HepG2 (cell line): ENCODE measurements around the gene CCDC83. TPM values are rescaled to one million over a fixed set of nuclear protein-coding genes. Genes with fewer than 3 reads are reported as not detected.

Source experiments
- ATAC-seq: fragments of 200-7000 bp; cut with Tn5 transposase; 3 replicates; pipeline ENCODE4 v1.9.1; 2020; ENCODE audit warnings: mild to moderate bottlenecking, moderate library complexity
- BruUV-seq: library from RNA; stranded (reverse); fragments of 400-500 nt; replicated peaks from 2 replicates; lab custom pipeline; 2021; lab: Mats Ljungman, UMichigan
- CTCF ChIA-PET: fragments of 300-600 bp; formaldehyde crosslinking; extraction: SDS; loops from one replicate; lab custom pipeline; 2021; ENCODE audit warnings: low total read pairs, inconsistent platforms, low intra/inter-chr PET ratio; lab: Yijun Ruan, JAX
- POLR2A ChIA-PET: fragments of 350-600 bp; sonication (Branson Sonifier 250); formaldehyde crosslinking; loops from one replicate; lab custom pipeline; 2020; ENCODE audit warnings: antibody characterized with exemption, inconsistent platforms; lab: Yijun Ruan, JAX
- DNase-seq: peaks from one replicate; pipeline ENCODE4 v3.0.0-alpha.2; 2015; ENCODE audit warnings: low spot score
- FAIRE-seq: peaks from 3 replicates; lab custom pipeline; 2011; peaks lifted over from hg19 to GRCh38; lab: Jason Lieb, UNC
- H2AFZ ChIP-seq: one replicate; pipeline ENCODE4 v1.6.1; 2011; ENCODE audit warnings: low read length, inconsistent platforms
- H3K27ac ChIP-seq: fragments of 300-600 bp; 3 replicates; pipeline ENCODE4 v1.8.0; 2011; ENCODE audit warnings: mixed run types, mild to moderate bottlenecking, mixed read lengths, low read length, inconsistent platforms; ENCODE audit not compliant: insufficient read depth; ENCODE audit errors: extremely low read length
- H3K27me3 ChIP-seq, 2 experiments: fragments of 200-600 bp in 1 of 2; 2 replicates in 1 of 2; 3 replicates in 1 of 2; pipeline versions ENCODE4 v1.6.0 to v1.8.0; 2011; ENCODE audit warnings: low read length in 2 of 2, mild to moderate bottlenecking in 2 of 2, moderate library complexity in 2 of 2, inconsistent platforms in 1 of 2; ENCODE audit not compliant: insufficient read depth in 2 of 2, control insufficient read depth in 1 of 2
- H3K36me3 ChIP-seq, 2 experiments: fragments of 200-600 bp in 1 of 2; replicated peaks in 1 of 2; 2 replicates in 1 of 2; 3 replicates in 1 of 2; pipeline versions ENCODE4 v1.5.1 to v1.8.0; 2011; ENCODE audit warnings: low read length in 2 of 2, inconsistent platforms in 1 of 2; ENCODE audit not compliant: insufficient read depth in 2 of 2, control insufficient read depth in 1 of 2
- H3K4me1 ChIP-seq: 2 replicates; pipeline ENCODE4 v1.5.1; 2012; ENCODE audit warnings: low read length, inconsistent platforms; ENCODE audit not compliant: insufficient read depth
- H3K4me2 ChIP-seq: 2 replicates; pipeline ENCODE4 v1.6.0; 2011; ENCODE audit warnings: low read depth, low read length, inconsistent platforms
- H3K4me3 ChIP-seq, 3 experiments: fragments of 200-600 bp in 1 of 3; sonication (generic), shearing (Covaris generic) in 1 of 3; replicated peaks in 1 of 3; 2 replicates each; pipeline ENCODE4 v1.5.1; 2011 to 2016; ENCODE audit warnings: low read length in 3 of 3, inconsistent platforms in 2 of 3, low read depth in 2 of 3, mild to moderate bottlenecking in 2 of 3, control low read depth in 1 of 3, mixed read lengths in 1 of 3; ENCODE audit not compliant: insufficient read depth in 1 of 3
- H3K79me2 ChIP-seq: one replicate; pipeline ENCODE4 v1.6.1; 2011; ENCODE audit warnings: low read length, inconsistent platforms; ENCODE audit not compliant: insufficient read depth
- H3K9ac ChIP-seq: 2 replicates; pipeline ENCODE4 v1.6.0; 2011; ENCODE audit warnings: mild to moderate bottlenecking, low read depth, low read length, inconsistent platforms; ENCODE audit not compliant: insufficient read depth
- H3K9me3 ChIP-seq: 2 replicates; pipeline ENCODE4 v1.5.1; 2012; ENCODE audit warnings: mild to moderate bottlenecking, low read length
- H4K20me1 ChIP-seq: 2 replicates; pipeline ENCODE4 v1.6.0; 2011; ENCODE audit warnings: inconsistent platforms, mild to moderate bottlenecking, low read length, moderate library complexity; ENCODE audit not compliant: insufficient read depth
- FIP1L1 ChIP-seq: fragments of 200-400 bp; formaldehyde crosslinking; IDR thresholded peaks from 2 replicates; pipeline ENCODE4 v1.6.1; 2018; ENCODE audit warnings: low read depth, mild to moderate bottlenecking, low read length, moderate library complexity, borderline replicate concordance; ENCODE audit not compliant: insufficient read depth
- FOXA1 ChIP-seq, 2 experiments: fragments of 450-650 bp in 1 of 2; sonication (generic) in 1 of 2; formaldehyde crosslinking in 1 of 2; IDR thresholded peaks; 2 replicates each; pipeline versions ENCODE4 v1.4.0 to v1.6.1; 2016 to 2020; ENCODE audit warnings: missing genetic modification reagents in 1 of 2
- HNRNPK ChIP-seq: fragments of 200-400 bp; formaldehyde crosslinking; IDR thresholded peaks from 2 replicates; pipeline ENCODE4 v1.6.1; 2018; ENCODE audit warnings: low read length, low read depth, moderate library complexity, mild to moderate bottlenecking; ENCODE audit not compliant: poor library complexity, severe bottlenecking
- NFRKB ChIP-seq: fragments of 450-650 bp; IDR thresholded peaks from 2 replicates; pipeline ENCODE4 v1.6.1; 2017
- NFYC ChIP-seq: IDR thresholded peaks from 2 replicates; pipeline ENCODE4 v1.6.1; 2016; ENCODE audit warnings: missing genetic modification reagents, missing compliant biosample characterization
- NR2F1 ChIP-seq, 2 experiments: fragments of 450-650 bp in 1 of 2; formaldehyde crosslinking in 1 of 2; IDR thresholded peaks; 2 replicates each; pipeline versions ENCODE4 v1.5.0 to v1.6.1; 2016 to 2020; ENCODE audit warnings: mild to moderate bottlenecking in 1 of 2, missing compliant biosample characterization in 1 of 2, missing genetic modification reagents in 1 of 2, moderate library complexity in 1 of 2
- RBM22 ChIP-seq: fragments of 200-400 bp; formaldehyde crosslinking; optimal IDR thresholded peaks from 2 replicates; pipeline ENCODE3; 2017; ENCODE audit warnings: mild to moderate bottlenecking, low read length, moderate library complexity
- THYN1 ChIP-seq: sonication (generic); formaldehyde crosslinking; IDR thresholded peaks from 2 replicates; pipeline ENCODE4 v1.8.1; 2023; ENCODE audit warnings: low read depth, mild to moderate bottlenecking, moderate library complexity, missing genetic modification reagents, borderline replicate concordance
- WGBS: methylation state at CpG from one replicate; pipeline ENCODE4 v1.1.6; 2017; ENCODE audit warnings: low lambda C conversion rate; 5-methylcytosine and 5-hydroxymethylcytosine counted together
- in situ Hi-C: cut with HindIII; loops from 2 replicates; pipeline ENCODE4 v1.10.0; 2017; ENCODE audit warnings: low pct_unique_long_range_greater_than_20kb; ENCODE audit not compliant: extremely low pct_ligation_motif_present
- intact Hi-C: fragments of 100-400 bp; cut with micrococcal nuclease; formaldehyde crosslinking; loops from one replicate; pipeline ENCODE4 v1.10.0; 2022; ENCODE audit not compliant: unreplicated experiment
- polyA plus RNA-seq, 8 experiments: library from polyadenylated mRNA; depleted of rRNA in 3 of 8; stranded (reverse) in 7 of 8; unstranded in 1 of 8; fragments of >200 nt; fragmentation: Illumina TruSeq in 4 of 8; extraction: Trizol in 4 of 8; gene quantifications; 2 replicates each; pipeline versions ENCODE4 v1.2.1 to v1.2.3, GENCODE V29; 2011 to 2016; ENCODE audit warnings: low read depth in 4 of 8, missing spikeins in 1 of 8, mixed read lengths in 1 of 8; ENCODE audit not compliant: insufficient read depth in 1 of 8
- total RNA-seq, 5 experiments: library from RNA; depleted of rRNA; stranded (reverse); fragments of >200 nt; fragmentation: Illumina TruSeq; extraction: Trizol; gene quantifications; 2 replicates each; pipeline ENCODE4 v1.2.3, GENCODE V29; 2016; ENCODE audit warnings: low read depth in 1 of 5
- TF ChIP-seq, protein P1 (sequence below): sonication (generic); formaldehyde crosslinking; IDR thresholded peaks from 2 replicates; pipeline ENCODE4 v1.5.0; 2020; ENCODE audit warnings: missing genetic modification reagents
- TF ChIP-seq, protein P2 (sequence below): sonication (generic); formaldehyde crosslinking; IDR thresholded peaks from 2 replicates; pipeline ENCODE4 v1.4.0; 2020; ENCODE audit warnings: mild to moderate bottlenecking, missing genetic modification reagents

The CCDC83 gene
- total and polyA plus RNA-seq, 2 of the 13 experiments (the other 11 are each of a cell fraction or from before 2014, with no cell fraction given): not detected

DNA sequence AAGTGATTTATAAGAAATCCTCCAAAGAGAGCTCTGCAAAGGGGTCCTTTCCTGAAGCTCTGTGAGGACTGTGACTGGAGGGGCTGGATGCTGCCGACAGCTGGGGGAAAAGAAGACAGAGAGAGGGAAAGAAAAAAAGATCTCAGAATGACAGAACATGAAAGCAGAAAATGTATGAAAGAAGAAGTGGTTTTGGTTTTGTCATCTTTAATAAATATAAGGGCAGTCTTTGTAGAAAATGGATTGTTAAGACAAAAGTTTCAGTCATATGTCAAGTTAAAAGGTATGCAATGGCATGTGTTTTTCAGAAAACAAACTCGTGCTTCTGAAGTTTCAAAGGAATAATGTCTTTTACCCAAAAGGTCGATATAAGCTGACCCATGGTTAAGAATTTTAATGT is 105.5 kb downstream of the CCDC83 start (continued):
- TF ChIP-seq FOXA1 (IDR thresholded peaks at IDR 0.05) (no peak), FOXA1 (CRISPR knock-in tag; IDR thresholded peaks at IDR 0.05) (no peak), FIP1L1 (no peak), NFYC (CRISPR knock-in tag) (no peak), NR2F1 (CRISPR knock-in tag; IDR thresholded peaks at IDR 0.05) (no peak), THYN1 (CRISPR knock-in tag) (no peak)
- TF ChIP-seq, protein P1, sequence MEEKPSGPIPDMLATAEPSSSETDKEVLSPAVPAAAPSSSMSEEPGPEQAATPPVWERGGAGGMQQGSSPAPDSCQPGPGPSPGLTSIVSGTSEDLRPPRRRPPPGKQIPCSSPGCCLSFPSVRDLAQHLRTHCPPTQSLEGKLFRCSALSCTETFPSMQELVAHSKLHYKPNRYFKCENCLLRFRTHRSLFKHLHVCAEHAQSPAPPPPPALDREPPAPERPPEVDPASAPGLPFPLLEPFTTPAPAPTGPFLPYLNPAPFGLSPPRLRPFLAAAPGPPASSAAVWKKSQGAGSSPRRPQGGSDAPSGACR (CRISPR knock-in tag): no peak

DNA sequence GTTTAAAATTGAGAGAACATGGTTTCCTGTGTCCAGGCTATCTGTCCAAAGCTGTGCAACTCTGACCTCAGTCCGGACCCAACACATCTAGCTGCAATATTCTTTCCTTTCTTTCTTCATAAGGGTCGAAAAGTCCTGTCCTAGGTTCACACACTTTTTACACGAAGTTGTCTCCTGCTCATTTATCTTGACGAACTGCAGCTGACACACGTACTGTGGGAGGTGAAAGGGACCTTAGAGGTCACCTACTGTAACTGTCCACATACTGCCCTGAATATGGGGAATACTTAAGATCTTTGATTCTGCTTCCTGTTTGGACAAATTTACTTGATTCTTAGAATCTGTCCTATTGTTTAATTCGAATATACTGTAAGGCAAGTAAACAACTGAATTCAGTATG is 105.9 kb downstream of the CCDC83 start:
- Histone ChIP-seq H3K9ac (no peak overlapping the region), H3K4me3 (no peak overlapping the region), H3K36me3 (peaks cover 12 to 60% of the 10 kb centered on the region in 2 experiments), H3K4me1 (no peaks in the 10 kb centered on the region), H3K27ac (no peak overlapping the region), H3K4me2 (no peak overlapping the region), H4K20me1 (no peaks in the 10 kb centered on the region), H3K27me3 (no peaks in the 10 kb centered on the region), H2AFZ (no peak overlapping the region), H3K9me3 (no peaks in the 10 kb centered on the region)
- FAIRE-seq (no peak), ATAC-seq (no peak)
- intact Hi-C loops: no loop called here
- no TSS peak for BruUV-seq
- POLR2A ChIA-PET: no interaction called here
- in situ Hi-C loops: no loop called here
- 87% methylated on average over 6 of the region's 6 CpGs for WGBS
- CTCF ChIA-PET: no interaction called here
- TF ChIP-seq RBM22: peak; percentile 70
- TF ChIP-seq NFRKB: no peak
- peak; percentile 63 for TF ChIP-seq HNRNPK
- TF ChIP-seq, protein P2, sequence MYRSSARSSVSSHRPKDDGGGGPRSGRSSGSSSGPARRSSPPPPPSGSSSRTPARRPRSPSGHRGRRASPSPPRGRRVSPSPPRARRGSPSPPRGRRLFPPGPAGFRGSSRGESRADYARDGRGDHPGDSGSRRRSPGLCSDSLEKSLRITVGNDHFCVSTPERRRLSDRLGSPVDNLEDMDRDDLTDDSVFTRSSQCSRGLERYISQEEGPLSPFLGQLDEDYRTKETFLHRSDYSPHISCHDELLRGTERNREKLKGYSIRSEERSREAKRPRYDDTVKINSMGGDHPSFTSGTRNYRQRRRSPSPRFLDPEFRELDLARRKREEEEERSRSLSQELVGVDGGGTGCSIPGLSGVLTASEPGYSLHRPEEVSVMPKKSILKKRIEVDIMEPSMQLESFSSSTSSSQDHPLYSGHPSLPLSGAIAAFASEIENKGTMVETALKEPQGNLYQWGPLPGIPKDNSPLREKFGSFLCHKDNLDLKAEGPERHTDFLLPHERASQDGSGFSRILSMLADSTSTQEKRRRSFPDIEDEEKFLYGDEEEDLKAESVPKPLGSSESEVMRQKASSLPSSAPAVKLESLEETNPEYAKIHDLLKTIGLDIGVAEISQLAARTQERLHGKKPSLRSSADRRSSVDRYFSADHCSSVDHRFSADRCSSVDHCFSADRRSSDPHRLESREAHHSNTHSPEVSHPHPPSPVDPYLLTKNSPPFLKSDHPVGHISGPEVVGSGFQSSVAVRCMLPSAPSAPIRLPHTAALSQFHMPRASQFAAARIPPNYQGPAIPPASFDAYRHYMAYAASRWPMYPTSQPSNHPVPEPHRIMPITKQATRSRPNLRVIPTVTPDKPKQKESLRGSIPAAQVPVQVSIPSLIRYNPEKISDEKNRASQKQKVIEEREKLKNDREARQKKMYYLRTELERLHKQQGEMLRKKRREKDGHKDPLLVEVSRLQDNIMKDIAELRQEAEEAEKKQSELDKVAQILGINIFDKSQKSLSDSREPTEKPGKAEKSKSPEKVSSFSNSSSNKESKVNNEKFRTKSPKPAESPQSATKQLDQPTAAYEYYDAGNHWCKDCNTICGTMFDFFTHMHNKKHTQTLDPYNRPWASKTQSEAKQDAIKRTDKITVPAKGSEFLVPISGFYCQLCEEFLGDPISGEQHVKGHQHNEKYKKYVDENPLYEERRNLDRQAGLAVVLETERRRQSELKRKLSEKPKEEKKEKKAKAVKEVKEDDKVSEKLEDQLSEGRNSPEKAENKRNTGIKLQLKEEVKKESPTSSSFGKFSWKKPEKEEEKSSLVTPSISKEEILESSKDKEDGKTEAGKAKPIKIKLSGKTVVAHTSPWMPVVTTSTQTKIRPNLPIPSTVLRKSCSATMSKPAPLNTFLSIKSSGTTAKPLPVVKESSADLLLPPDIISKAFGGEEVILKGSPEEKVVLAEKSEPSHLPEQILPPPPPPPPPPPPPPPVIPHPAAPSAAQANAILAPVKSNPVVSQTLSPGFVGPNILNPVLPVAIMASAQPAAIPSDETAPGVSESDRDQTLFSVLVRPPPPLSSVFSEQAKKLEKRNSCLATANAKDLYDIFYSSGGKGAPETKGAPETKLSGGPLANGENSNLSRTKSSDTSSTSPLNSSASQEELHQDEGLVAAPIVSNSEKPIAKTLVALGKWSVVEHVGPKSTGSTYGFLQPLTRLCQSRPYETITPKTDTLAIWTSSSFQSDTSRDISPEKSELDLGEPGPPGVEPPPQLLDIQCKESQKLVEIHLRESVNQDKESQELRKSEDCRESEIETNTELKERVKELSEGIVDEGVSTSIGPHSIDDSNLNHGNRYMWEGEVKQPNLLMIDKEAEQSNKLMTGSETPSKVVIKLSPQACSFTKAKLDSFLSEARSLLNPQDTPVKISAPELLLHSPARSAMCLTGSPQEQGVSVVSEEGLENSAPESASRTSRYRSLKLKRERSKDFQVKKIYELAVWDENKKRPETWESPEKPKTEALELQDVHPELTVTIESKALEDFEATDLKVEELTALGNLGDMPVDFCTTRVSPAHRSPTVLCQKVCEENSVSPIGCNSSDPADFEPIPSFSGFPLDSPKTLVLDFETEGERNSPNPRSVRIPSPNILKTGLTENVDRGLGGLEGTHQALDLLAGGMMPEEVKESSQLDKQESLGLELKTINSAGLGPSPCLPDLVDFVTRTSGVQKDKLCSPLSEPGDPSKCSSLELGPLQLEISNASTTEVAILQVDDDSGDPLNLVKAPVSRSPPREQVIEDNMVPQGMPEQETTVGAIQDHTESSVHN (CRISPR knock-in tag): no peak
- TF ChIP-seq, all 625 proteins: peak for 2
- peaks cover 2% of the 10 kb centered on the region for H3K79me2 ChIP-seq
- no peak for DNase-seq
